ENCODE results near the gene MAGEA4. TPM values are rescaled to one million over a fixed set of nuclear protein-coding genes. Genes with fewer than 3 reads are reported as not detected.

Gene MAGEA4
- not detected for total RNA-seq

- no peak for DNase-seq (ENCODE audit: low spot score in 2 of 2)
- TF ChIP-seq CTCF (IDR thresholded peaks at IDR 0.05) (no peak), POLR2A (IDR thresholded peaks at IDR 0.05) (no peak)
- intact Hi-C loops (cut with DNase I; ENCODE audit: low total_unique reads) = no loop called here
- 90 to 100% methylated on average over 3 to 10 of the region's 11 CpGs for WGBS, 2 donors
- H3K4me3 ChIP-seq (ENCODE audit: low read depth, poor library complexity, severe bottlenecking) = no peak within 1 kb of the TSS
Observed at GRCh38 chrX:151912780-151913179, at the start of gene MAGEA4. Gene MAGEA4 (plus strand): TSS chrX:151912889. CDS start chrX:151923665, 10,776 bp downstream.

- DNase-seq (ENCODE audit: low spot score in 2 of 2) = no peak
- TF ChIP-seq CTCF (IDR thresholded peaks at IDR 0.05) (no peak), POLR2A (IDR thresholded peaks at IDR 0.05) (no peak)
- no peak overlapping the region for H3K4me3 ChIP-seq (ENCODE audit: low read depth, poor library complexity, severe bottlenecking)
- WGBS, 2 donors = 42 to 57% methylated on average over 1 of the region's 1 CpG
- intact Hi-C loops (cut with DNase I; ENCODE audit: low total_unique reads) = no loop called here
Observed at GRCh38 chrX:151870602-151871001, 42.1 kb upstream of the MAGEA4 start.

GRCh38 chrX:151871244-151871643 is 41.4 kb upstream of the MAGEA4 start:
- intact Hi-C loops (cut with DNase I; ENCODE audit: low total_unique reads) = no loop called here
- H3K4me3 ChIP-seq (ENCODE audit: low read depth, poor library complexity, severe bottlenecking) = no peak overlapping the region
- TF ChIP-seq CTCF (IDR thresholded peaks at IDR 0.05) (no peak), POLR2A (IDR thresholded peaks at IDR 0.05) (no peak)
- WGBS, 2 donors = 63 to 76% methylated on average over 3 of the region's 3 CpGs
- DNase-seq (ENCODE audit: low spot score in 2 of 2) = no peak

GRCh38 chrX:151873096-151873495 is 39.6 kb upstream of the MAGEA4 start:
- intact Hi-C loops (cut with DNase I; ENCODE audit: low total_unique reads) = no loop called here
- no peak overlapping the region for H3K4me3 ChIP-seq (ENCODE audit: low read depth, poor library complexity, severe bottlenecking)
- TF ChIP-seq POLR2A (IDR thresholded peaks at IDR 0.05) (no peak), CTCF (IDR thresholded peaks at IDR 0.05) (no peak)
- WGBS, 2 donors = 23 to 54% methylated on average over 2 of the region's 2 CpGs
- no peak for DNase-seq (ENCODE audit: low spot score in 2 of 2)

GRCh38 chrX:151875270-151876026 is 37.2 kb upstream of the MAGEA4 start:
- 36 to 52% methylated on average over 5 of the region's 5 CpGs for WGBS, 2 donors
- intact Hi-C loops (cut with DNase I; ENCODE audit: low total_unique reads) = no loop called here
- no peak overlapping the region for H3K4me3 ChIP-seq (ENCODE audit: low read depth, poor library complexity, severe bottlenecking)
- no peak for TF ChIP-seq POLR2A (IDR thresholded peaks at IDR 0.05)
- no peak for TF ChIP-seq CTCF (IDR thresholded peaks at IDR 0.05)
- DNase-seq (ENCODE audit: low spot score in 2 of 2) = no peak

GRCh38 chrX:151878574-151878973 is 34.1 kb upstream of the MAGEA4 start:
- intact Hi-C loops (cut with DNase I; ENCODE audit: low total_unique reads) = no loop called here
- 75 to 85% methylated on average over 8 of the region's 8 CpGs for WGBS, 2 donors
- no peak overlapping the region for H3K4me3 ChIP-seq (ENCODE audit: low read depth, poor library complexity, severe bottlenecking)
- TF ChIP-seq CTCF (IDR thresholded peaks at IDR 0.05) (no peak), POLR2A (IDR thresholded peaks at IDR 0.05) (no peak)
- DNase-seq (ENCODE audit: low spot score in 2 of 2) = no peak
